Effector CD4-positive, alpha-beta T cell (primary cell): ENCODE measurements around the gene HOXA7.

ENCODE experiments used
- DNase-seq: peaks from one replicate; pipeline ENCODE4 v3.0.0-alpha.2; 2020

Gene HOXA7

GRCh38 chr7:27193335-27194001 lies 37.0 kb upstream of the HOXA7 start:
- no peak for DNase-seq

DNA sequence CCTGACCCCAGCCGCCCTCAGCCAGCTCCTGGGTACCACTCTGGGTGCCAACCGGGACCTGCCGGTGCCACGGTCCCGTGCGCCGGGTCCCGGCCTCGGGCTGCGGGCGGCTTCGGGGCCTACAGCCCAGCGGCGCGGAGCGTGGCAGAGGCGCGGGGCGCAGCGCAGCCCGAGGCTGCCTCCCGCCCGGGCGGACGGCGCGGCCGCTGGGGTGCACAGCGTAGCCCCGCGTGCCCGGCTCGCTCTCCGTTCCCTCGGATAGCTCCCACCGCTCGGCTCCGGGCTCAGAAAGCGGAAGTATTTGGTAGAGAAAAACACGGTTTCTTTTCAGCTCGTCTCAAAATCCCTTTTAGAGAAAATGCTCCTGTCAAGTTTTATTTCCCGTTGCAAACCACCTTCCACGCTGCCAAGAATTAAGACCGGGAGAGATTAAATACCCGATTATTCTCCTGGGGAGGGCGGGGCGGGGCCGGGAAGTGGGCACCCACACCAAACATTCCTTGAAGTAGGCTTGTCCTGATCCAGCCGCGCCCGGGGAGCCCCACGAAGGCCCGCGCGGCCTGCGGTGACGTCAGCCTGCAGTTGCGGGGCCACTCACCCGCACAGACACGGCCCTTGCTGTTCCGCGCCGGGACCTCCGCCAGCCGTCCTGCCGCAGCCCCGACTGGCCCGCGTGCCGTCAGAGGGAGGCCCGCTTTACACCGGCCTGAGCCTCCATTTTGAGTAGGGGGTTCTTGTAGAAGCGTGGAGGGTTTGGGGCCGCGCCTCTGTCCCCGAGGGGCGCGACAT lies 36.3 kb upstream of the HOXA7 start:
- no peak for DNase-seq

DNA sequence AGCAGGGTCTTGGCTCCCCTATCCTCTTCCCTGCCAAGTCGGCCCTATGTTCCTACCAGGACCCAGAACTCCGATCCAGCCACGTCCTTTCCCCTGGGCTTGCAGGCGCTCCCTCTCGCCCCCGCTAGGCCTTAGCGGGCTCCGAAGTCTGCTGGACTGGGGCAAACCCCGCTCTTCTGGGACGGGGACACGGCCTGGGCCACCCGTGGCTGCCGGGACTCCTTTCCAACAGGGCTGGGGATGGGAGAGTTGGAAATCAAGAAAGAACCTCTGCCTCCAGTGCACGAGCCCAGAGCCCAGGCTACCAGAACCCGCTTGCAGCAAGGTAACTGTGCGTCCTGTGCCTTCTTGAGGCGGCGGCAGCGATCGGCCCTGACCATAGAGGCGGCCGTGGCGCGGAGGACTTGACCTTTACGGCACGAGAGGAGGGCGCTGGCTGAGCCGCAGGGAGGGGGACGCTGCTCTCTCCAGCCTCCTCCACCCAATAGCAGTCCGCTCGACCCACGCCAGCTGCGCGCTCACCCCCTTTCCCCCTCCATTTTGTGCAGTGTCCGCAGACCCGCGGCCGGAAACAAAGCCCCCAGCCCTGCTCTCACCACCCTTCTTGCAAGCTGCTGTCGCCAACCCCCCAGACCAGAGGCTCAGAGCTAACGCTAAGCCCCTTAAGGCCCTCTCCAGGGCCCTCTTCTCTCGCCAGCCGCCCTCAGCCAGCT lies 35.5 kb upstream of the HOXA7 start:
- no peak for DNase-seq

DNA sequence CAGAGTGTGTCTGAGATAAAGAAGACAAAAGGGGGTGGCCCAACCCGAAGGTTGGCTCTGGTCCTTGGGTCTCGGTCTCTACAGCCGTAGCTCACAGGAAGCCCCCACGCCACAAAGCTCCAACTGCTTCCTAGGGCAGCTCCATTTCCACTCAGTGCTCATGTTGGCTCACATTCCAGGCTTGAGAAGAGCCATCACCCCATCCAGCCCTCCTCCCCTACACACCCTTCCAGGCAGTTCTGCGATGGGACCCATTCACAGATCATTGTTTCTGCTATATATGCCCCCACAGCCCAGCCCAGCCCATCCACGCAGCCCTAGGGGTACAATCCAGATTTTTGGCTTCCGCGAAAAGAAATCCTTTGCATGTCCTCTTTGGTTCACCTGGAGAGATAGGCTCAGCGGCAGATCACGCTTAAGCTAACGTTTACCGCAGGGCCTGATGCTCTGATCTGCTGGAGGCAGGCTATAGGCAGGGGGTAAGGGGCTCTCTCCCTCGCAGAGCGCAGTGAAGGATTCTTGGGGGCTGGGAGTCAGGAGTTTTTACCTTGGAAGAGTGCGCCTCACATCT lies 34.8 kb upstream of the HOXA7 start:
- DNase-seq = no peak

DNA sequence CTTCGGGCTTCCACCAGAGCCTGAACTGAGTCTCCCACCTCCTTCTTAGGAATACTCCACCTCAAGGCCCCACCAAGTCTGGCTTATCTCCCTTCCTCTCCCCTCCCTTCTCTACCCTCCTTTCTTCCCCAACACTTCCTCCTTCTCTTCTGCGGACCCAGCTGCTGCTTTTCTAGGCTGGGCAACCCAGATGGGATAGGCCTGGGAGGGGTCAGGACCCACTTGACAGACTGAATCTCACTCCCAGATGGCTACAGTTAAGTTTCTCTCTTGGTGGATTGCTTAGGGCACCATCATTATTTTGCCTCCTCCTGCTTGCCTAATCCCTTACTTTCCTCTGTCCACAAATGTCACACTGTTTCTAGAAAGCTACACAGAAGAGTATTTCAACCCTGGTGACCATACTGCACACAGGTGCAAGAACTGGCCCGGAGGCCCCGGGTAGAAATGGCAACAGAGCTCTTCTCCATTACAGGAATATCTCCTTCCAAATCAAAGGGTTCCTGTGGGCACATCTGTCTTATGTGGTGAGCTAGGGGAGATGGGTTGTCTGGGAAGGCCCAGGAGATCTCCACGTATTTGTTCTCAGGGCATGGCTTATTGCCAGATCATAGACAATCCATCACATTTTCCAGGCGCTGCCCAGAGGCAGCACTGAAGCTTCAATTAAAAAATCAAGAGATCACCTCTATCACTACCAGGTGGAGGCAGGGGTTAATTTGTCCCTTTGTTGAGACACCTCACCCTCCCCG lies 33.7 kb upstream of the HOXA7 start:
- no peak for DNase-seq

DNA sequence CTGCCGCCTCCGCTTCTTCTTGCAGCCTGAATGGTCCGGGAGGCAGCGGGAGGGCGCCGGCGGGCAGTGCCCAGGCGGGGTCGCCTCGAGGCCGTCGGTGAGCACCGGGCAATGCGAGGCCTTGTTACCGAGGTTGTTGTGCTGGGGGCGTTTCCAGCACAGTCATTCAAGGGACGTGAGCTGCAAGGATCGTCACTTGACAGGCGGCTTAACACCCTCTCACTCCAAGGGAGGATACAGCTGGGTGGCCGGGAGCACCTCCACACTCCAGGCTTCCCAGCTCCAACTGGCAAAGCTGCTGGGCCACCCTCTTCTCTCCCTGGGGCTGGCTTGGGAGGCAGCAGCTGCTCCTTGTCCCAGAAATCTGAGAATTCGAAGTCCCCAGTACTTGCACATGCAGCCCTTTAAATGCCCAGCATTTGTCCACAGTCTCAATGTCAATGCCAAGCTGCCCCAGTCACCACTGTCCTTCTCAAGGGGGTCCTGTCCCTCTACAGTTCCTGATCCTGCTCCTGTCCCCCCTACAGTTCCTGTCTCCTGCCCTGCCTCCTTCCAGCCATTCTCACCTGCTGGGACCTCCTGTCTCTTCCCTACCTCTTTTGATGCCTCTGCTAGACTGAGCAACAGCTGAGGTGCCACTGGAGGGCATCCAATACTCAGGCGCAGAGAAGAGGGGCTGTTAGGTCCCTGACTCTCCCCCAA lies 33.0 kb upstream of the HOXA7 start:
- DNase-seq = no peak

DNA sequence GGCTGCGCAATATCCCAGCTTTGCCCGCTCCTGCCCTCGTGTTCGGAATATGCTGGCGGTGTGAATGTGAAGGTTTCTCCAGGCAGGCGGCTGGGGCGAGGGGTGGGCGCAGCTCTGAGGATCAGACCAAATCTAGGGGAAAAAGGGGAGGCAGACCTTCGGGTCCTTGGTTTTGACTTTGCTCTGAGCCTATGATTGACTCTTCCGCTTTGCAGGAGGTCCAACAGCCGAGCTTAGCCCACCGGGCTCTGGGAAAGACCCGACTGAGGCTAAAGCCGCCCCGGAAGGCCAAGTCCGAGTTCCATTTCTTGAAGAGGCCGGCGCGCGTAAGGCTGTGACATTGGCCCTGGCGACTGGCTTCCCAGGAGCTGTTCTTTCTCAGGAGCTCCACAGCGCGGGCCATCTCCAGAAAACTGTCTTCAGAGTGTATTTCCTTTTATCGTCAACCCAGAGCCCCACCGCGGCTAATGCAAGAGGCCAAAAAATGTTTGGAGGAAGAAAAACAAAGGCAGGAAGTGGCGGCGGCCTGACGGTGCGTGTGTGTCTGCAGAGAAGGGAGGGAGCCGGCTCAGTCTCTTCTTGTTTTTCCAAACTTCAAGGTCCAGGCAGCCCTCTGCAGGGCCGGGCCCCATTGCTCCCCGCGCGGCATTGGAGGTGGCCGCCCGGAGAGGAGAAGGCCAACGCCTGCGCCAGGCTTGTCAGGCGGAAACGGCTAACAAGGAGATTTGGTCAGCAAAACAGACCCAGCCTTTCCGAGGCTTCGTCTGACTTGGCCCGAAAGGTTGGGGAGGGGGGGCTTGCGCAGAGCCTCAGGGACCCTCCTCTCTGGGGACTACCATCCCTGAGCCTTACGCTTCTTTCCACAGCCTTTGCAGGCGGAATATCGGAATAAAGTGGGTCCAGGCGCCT lies 32.2 kb upstream of the HOXA7 start:
- no peak for DNase-seq

- DNase-seq = no peak
These were observed 31.3 kb upstream of the HOXA7 start for GRCh38 chr7:27187475-27188385.

DNA sequence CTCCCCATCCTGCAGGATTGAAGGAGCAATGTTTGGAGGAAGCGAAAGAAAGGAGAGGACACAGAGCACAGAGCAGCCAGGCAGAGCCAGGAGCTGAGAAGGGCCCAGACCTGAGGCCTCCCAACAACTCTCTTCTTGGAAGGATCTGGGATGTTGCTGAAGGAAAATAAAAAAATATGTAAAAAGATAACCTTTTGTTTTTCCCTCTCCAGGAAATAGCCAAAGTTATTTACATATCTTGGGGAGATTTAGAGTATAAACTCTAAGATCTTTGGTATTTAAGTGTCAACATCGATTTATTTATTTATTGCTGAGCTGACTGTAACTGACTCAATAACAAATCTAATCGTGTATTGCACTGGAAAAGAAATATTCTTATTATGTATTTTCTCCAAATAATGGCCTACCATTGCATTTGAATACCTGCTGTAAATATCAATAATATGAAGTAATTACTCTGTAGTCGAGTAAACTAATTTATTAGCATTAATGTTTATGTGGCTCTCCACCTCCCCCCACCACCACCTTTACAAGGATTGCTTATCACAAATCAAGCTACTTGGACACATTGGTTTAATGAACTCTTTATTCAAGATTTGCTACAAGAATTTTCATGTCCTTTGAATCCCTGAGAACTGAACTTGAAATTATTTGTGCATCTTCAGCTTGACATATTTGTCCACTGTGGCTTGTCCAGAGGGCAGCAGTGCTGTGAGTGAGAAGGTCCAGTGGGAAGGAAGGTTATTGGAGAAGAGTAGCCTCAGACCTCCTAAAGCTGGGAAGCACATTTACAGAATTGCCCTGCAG lies 30.4 kb upstream of the HOXA7 start:
- no peak for DNase-seq

DNA sequence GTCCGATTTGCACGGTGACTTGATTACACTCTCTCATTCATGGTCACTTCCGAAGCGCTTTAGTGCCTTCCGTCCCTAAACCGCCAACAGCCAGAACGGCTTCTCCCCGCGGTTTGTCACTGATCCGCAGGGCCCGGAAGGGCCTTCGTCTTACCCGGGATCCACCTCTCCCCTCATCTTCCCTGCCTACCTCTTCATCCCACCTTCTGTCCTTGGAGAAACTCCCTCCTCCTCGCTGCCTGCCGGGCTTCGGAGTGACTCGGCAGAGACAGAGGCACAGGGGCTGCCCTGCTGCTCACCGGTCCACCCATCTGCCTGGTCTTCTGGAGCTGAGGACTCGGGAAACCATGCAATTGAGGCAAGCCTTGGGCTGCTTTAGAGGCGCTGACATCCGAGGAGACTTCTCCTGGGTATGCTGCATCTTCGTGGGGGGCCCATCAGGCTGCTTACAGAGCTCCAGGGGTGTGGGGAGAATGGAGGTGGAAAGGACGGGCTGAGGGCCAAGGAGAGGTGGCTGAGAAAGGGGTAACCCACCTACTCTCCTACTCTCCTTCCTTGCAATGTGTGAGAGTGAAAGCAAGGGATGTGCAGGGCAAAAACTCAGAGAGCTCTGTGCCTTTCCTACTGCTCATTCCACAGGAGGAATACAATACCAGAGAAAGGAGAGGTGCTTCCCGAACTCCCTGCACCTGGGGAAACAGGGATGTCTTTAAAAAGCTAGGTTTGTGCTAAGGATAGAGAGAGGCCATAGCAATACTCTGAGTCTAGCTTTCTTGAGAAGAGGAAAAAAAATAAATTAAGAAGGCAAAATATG lies 29.6 kb upstream of the HOXA7 start:
- no peak for DNase-seq

GRCh38 chr7:27185013-27185853 lies 28.8 kb upstream of the HOXA7 start, which contains the start of gene HOXA11:
Gene HOXA11, minus strand, starts transcription at chr7:27185232. Its CDS starts 88 bp downstream, at chr7:27185144.
- no peak for DNase-seq

DNA sequence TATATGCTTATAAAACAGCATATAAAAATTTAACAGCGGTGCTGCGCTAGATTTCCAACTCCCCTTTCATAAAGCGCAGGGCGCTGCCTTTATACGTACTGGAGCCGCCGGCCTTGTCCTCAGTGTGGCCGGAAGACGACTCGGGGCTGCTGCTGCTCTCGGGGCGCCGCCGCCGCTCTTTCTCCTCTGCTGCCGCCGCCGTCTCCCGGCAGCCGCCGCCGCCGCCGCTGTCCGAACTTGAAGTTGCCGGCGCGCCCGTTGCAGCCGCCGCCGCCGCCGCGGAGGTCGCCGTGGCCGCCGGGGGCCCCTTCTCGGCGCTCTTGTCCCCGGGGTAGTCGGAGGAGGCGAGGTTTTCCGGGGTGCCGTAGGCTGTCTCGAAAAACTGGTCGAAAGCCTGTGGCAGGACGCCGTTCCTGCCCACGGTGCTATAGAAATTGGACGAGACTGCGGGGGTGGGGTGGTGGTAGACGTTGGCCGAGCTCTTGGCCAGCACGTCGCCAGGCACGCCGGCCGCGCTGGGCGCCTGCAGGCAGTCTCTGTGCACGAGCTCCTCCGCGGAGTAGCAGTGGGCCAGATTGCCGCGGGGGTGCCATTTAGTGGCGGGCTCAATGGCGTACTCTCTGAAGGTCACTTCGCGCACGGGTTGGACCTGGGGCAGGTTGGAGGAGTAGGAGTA lies 28.0 kb upstream of the HOXA7 start:
- no peak for DNase-seq

DNA sequence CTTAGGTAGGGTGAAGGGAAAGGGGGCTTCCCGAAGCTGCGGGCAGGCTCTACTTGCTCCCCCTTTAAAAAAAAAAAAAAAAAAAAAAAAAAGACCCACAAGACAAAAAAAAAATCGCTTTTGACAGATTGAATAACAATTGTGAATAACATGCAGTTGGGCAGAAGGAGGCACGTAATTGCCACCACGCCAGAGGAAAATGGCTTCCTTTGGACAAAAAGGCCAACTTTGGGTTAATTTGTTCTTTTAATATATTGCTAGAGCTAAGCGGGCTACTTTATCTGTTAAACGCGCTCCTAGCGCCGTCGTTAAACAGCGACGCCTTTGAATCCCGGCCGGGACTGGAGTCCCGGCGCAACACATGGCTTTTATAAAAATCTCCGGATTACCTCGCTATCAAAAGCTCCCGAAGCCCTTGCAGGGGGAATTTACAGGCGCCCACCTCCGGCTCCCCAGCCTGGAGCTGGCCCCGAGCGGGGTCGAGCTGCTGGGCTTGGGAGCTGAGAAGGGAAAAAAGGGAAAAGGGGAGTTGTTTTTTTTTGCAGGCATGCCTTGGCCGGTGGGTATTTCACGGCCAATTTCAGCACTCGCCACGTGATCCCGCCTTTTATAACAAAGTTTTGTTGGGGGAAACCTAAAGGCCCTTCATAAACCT lies 27.3 kb upstream of the HOXA7 start:
- no peak for DNase-seq

DNA sequence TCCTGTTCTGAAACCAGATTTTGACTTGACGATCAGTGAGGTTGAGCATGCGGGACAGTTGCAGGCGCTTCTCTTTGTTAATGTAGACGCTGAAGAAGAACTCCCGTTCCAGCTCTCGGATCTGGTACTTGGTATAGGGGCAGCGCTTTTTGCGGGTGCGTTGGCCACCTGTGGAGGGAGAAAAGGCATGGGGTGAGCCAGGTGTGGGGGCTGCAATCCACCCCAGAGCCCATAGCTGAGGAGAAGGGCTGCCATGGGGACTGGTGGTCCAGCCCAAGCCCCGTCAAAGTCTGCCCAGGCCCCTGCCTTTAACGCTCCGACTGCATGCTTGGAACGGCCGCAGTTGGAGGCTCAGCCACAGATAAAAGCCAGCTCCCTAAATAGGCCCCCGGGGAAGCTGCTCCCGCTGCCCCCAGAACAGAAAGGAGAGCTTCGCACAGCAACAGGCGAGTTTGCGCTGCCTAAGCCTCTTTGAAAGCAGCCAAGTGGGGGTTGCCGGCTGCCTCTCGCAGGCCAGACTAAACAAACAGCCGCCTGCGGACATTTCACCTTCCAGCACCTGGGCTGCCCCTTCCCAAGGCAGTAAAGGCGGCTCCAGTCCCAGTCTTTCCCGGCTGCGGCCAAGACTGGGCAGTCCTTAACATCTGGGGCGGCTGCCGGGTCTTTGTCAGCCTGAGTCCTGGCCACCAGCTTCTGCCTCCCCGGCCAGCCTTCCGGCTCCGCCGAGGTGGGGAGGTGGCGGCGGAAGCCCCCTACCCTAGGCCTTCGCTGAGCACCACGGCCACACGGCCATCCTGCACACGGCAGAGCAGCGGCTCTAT lies 26.6 kb upstream of the HOXA7 start:
- no peak for DNase-seq

GRCh38 chr7:27182285-27182841 lies 25.9 kb upstream of the HOXA7 start:
- DNase-seq = no peak
